K562 (cell line): ENCODE measurements around the gene CAPN2. TPM values are rescaled to one million over a fixed set of nuclear protein-coding genes. Genes with fewer than 3 reads are reported as not detected.

Experiments used
- CEBPB ChIP-seq: fragments of 450-650 bp; IDR thresholded peaks from 2 replicates; pipeline ENCODE4 v1.6.1; 2016; ENCODE audit warnings: missing genetic modification characterization, missing compliant biosample characterization
- CHCHD3 ChIP-seq: fragments of 250-450 bp; sonication (Bioruptor Pico); IDR thresholded peaks from 2 replicates; pipeline ENCODE4 v2.1.2; 2022; ENCODE audit warnings: mild to moderate bottlenecking
- CREB1 ChIP-seq, 2 experiments: sonication (generic) in 1 of 2; formaldehyde crosslinking in 1 of 2; IDR thresholded peaks; 2 replicates each; pipeline versions ENCODE4 v1.6.1 to v1.8.0; 2012 to 2022; ENCODE audit warnings: inconsistent platforms in 1 of 2, mild to moderate bottlenecking in 1 of 2, missing genetic modification reagents in 1 of 2, moderate library complexity in 1 of 2
- ILK ChIP-seq: fragments of 450-650 bp; IDR thresholded peaks from 2 replicates; pipeline ENCODE4 v1.6.1; 2016; ENCODE audit warnings: missing genetic modification characterization, low read depth, mild to moderate bottlenecking, missing compliant biosample characterization, moderate library complexity, borderline replicate concordance
- POU5F1 ChIP-seq: fragments of 150-350 bp; IDR thresholded peaks from 2 replicates; pipeline ENCODE4 v1.6.1; 2014; ENCODE audit warnings: borderline replicate concordance, low read length, low read depth, mild to moderate bottlenecking; ENCODE audit not compliant: partially characterized antibody
- SIX5 ChIP-seq, 2 experiments: IDR thresholded peaks; 2 replicates each; pipeline ENCODE4 v1.6.1; 2011; ENCODE audit warnings: low read length in 2 of 2, borderline replicate concordance in 1 of 2, low read depth in 1 of 2, mild to moderate bottlenecking in 1 of 2, moderate library complexity in 1 of 2; ENCODE audit not compliant: insufficient read depth in 1 of 2
- STAG1 ChIP-seq: sonication (generic); formaldehyde crosslinking; IDR thresholded peaks from 2 replicates; pipeline ENCODE4 v1.5.0; 2020; ENCODE audit warnings: missing genetic modification reagents, borderline replicate concordance
- TBL1XR1 ChIP-seq, 2 experiments: IDR thresholded peaks; 2 replicates each; pipeline ENCODE4 v1.6.1; 2012; ENCODE audit warnings: improper control_type of control experiment in 2 of 2, low read length in 2 of 2, mild to moderate bottlenecking in 1 of 2
- ZBTB1 ChIP-seq: sonication (generic); formaldehyde crosslinking; IDR thresholded peaks from 2 replicates; pipeline ENCODE4 v1.8.1; 2023; ENCODE audit warnings: missing genetic modification reagents, low read depth, mild to moderate bottlenecking, borderline replicate concordance
- ZNF146 ChIP-seq: IDR thresholded peaks from one replicate; pipeline ENCODE4 v1.6.1; 2018; ENCODE audit warnings: missing compliant biosample characterization; ENCODE audit not compliant: unreplicated experiment
- ZNF197 ChIP-seq: fragments of 200-800 bp; sonication (Bioruptor generic); IDR thresholded peaks from 2 replicates; pipeline ENCODE4 v1.6.1; 2016; ENCODE audit warnings: low read depth, missing genetic modification characterization, missing compliant biosample characterization
- polyA plus RNA-seq, 8 experiments: library from polyadenylated mRNA; depleted of rRNA in 4 of 8; stranded (reverse) in 5 of 8; unstranded in 3 of 8; fragments of >200 nt; fragmentation: Nextera tagmentation in 2 of 8; fragmentation: Illumina TruSeq in 1 of 8; extraction: Ambion mirVana in 2 of 8; extraction: Trizol in 1 of 8; gene quantifications; 2 replicates each; pipeline versions ENCODE4 v1.2.1 to v1.2.3, GENCODE V29; 2011 to 2014; ENCODE audit warnings: inconsistent platforms in 1 of 8, missing spikeins in 1 of 8
- total RNA-seq, 7 experiments: library from RNA; depleted of rRNA in 6 of 7; stranded (reverse); fragments of >200 nt in 6 of 7; fragmentation: Illumina TruSeq in 2 of 7; extraction: Trizol in 2 of 7; gene quantifications; 2 replicates each; pipeline versions ENCODE4 v1.2.1 to v1.2.3, GENCODE V29; 2011 to 2021; ENCODE audit warnings: low replicate concordance in 1 of 7
- TF ChIP-seq, protein P1 (sequence below): sonication (generic); formaldehyde crosslinking; IDR thresholded peaks from 2 replicates; pipeline ENCODE4 v1.8.0; 2022; ENCODE audit warnings: mild to moderate bottlenecking, missing genetic modification reagents
- TF ChIP-seq, protein P2 (sequence below): fragments of 250-450 bp; sonication (Bioruptor Pico); IDR thresholded peaks from 2 replicates; pipeline ENCODE4 v1.4.0; 2020; ENCODE audit warnings: mild to moderate bottlenecking, moderate library complexity
- TF ChIP-seq, protein P3 (sequence below): sonication (generic); formaldehyde crosslinking; IDR thresholded peaks from 2 replicates; pipeline ENCODE4 v1.8.0; 2022; ENCODE audit warnings: mild to moderate bottlenecking, missing genetic modification reagents
- TF ChIP-seq, protein P4 (sequence below), 2 experiments: IDR thresholded peaks in 1 of 2; conservative IDR thresholded peaks in 1 of 2; 2 replicates each; pipeline ENCODE4 v1.6.1; 2016; ENCODE audit warnings: low read depth in 2 of 2, mild to moderate bottlenecking in 1 of 2, missing compliant biosample characterization in 1 of 2, missing genetic modification characterization in 1 of 2, moderate library complexity in 1 of 2
- TF ChIP-seq, protein P5 (sequence below): fragments of 250-450 bp; sonication (Bioruptor Pico); IDR thresholded peaks from 2 replicates; pipeline ENCODE4 v1.8.0; 2022; ENCODE audit warnings: moderate library complexity, mild to moderate bottlenecking, inconsistent platforms

CAPN2 gene
- total and polyA plus RNA-seq, 9 of the 15 experiments (the other 6 are each of a cell fraction or from before 2014, with no cell fraction given), result 24.6 to 157 (median 101) TPM

DNA sequence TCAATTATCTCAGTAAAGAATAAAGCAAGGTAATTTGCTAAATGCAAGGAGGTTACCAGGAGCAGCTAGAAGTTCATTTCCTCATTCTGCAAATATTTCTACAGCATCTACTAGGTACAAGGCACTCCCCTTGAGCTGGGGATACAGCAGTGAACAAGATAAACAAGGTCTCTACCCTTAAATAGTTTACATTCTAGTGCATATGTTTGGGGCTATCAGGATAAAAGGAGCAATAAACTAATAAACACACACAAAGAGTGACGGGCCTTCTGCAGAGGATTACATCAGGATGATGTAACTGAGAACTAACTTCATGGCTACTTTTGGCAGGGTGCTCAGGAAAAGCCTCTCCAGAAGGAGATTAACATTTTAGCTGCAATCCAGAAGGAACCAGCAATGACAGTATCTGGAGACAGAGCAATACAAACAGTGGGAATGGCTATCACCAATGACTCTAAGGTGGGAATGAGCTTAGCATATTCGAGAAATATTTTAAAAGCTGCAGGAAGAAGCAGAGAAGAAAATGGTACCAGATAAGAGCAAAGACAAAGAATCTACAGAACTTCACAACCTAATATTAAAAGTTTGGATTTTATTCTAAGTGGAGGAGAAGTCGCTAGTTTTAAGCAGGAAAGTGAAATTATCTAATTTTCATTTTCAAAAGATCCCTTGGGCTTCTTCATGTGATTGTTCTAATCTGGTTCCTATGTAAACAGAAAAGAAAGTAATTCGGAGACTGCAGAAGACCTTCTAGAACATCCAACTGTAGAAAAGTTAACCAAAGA is 107.6 kb downstream of the CAPN2 start (continued):
- TF ChIP-seq, protein P1, sequence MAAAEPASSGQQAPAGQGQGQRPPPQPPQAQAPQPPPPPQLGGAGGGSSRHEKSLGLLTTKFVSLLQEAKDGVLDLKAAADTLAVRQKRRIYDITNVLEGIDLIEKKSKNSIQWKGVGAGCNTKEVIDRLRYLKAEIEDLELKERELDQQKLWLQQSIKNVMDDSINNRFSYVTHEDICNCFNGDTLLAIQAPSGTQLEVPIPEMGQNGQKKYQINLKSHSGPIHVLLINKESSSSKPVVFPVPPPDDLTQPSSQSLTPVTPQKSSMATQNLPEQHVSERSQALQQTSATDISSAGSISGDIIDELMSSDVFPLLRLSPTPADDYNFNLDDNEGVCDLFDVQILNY (CRISPR knock-in tag), result no peak
- TF ChIP-seq ZBTB1 (CRISPR knock-in tag) (no peak), CEBPB (tag) (peak; percentile 43; the same call in 1 of the 2 replicates), CREB1 (IDR thresholded peaks at IDR 0.05) (no peak), CREB1 (CRISPR knock-in tag; IDR thresholded peaks at IDR 0.05) (no peak), ILK (tag) (no peak; the same call in 1 of the 2 replicates), SIX5 (IDR thresholded peaks at IDR 0.05; ENCODE audit: borderline replicate concordance in 1 of 2, insufficient read depth in 1 of 2, low read depth in 1 of 2, low read length in 2 of 2) (no peak), POU5F1 (no peak), STAG1 (CRISPR knock-in tag) (no peak), TBL1XR1 (IDR thresholded peaks at IDR 0.05; ENCODE audit: low read length in 2 of 2) (no peak), ZNF197 (CRISPR knock-in tag) (peak; percentile 33), CHCHD3 (CRISPR knock-in tag) (no peak), ZNF146 (CRISPR knock-in tag) (no peak)
- TF ChIP-seq, protein P2, sequence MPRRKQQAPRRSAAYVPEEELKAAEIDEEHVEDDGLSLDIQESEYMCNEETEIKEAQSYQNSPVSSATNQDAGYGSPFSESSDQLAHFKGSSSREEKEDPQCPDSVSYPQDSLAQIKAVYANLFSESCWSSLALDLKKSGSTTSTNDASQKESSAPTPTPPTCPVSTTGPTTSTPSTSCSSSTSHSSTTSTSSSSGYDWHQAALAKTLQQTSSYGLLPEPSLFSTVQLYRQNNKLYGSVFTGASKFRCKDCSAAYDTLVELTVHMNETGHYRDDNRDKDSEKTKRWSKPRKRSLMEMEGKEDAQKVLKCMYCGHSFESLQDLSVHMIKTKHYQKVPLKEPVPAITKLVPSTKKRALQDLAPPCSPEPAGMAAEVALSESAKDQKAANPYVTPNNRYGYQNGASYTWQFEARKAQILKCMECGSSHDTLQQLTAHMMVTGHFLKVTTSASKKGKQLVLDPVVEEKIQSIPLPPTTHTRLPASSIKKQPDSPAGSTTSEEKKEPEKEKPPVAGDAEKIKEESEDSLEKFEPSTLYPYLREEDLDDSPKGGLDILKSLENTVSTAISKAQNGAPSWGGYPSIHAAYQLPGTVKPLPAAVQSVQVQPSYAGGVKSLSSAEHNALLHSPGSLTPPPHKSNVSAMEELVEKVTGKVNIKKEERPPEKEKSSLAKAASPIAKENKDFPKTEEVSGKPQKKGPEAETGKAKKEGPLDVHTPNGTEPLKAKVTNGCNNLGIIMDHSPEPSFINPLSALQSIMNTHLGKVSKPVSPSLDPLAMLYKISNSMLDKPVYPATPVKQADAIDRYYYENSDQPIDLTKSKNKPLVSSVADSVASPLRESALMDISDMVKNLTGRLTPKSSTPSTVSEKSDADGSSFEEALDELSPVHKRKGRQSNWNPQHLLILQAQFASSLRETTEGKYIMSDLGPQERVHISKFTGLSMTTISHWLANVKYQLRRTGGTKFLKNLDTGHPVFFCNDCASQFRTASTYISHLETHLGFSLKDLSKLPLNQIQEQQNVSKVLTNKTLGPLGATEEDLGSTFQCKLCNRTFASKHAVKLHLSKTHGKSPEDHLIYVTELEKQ (CRISPR knock-in tag), result no peak
- TF ChIP-seq, protein P3, sequence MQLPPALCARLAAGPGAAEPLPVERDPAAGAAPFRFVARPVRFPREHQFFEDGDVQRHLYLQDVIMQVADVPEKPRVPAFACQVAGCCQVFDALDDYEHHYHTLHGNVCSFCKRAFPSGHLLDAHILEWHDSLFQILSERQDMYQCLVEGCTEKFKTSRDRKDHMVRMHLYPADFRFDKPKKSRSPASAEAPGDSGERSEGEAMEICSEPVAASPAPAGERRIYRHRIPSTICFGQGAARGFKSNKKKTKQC (CRISPR knock-in tag), result no peak
- TF ChIP-seq, protein P4, sequence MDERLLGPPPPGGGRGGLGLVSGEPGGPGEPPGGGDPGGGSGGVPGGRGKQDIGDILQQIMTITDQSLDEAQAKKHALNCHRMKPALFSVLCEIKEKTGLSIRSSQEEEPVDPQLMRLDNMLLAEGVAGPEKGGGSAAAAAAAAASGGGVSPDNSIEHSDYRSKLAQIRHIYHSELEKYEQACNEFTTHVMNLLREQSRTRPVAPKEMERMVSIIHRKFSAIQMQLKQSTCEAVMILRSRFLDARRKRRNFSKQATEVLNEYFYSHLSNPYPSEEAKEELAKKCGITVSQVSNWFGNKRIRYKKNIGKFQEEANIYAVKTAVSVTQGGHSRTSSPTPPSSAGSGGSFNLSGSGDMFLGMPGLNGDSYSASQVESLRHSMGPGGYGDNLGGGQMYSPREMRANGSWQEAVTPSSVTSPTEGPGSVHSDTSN (CRISPR knock-in tag; IDR thresholded peaks at IDR 0.05; ENCODE audit: low read depth), result no peak
- TF ChIP-seq, protein P4 (tag; conservative IDR thresholded peaks at IDR 0.05; ENCODE audit: low read depth), result 0 out of 2 replicates have a peak, but pooled peaks have one; percentile 14
- TF ChIP-seq, protein P5, sequence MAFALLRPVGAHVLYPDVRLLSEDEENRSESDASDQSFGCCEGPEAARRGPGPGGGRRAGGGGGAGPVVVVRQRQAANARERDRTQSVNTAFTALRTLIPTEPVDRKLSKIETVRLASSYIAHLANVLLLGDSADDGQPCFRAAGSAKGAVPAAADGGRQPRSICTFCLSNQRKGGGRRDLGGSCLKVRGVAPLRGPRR, result no peak
